GM12872 (cell line): Measurements from ENCODE around the gene HS3ST3B1.

Experiments
- TF ChIP-seq, protein P1 (sequence below): IDR thresholded peaks from 3 replicates; pipeline ENCODE4 v1.5.1; 2011; ENCODE audit warnings: low read depth, mild to moderate bottlenecking, low read length, moderate library complexity; ENCODE audit not compliant: insufficient read depth

HS3ST3B1 gene

DNA sequence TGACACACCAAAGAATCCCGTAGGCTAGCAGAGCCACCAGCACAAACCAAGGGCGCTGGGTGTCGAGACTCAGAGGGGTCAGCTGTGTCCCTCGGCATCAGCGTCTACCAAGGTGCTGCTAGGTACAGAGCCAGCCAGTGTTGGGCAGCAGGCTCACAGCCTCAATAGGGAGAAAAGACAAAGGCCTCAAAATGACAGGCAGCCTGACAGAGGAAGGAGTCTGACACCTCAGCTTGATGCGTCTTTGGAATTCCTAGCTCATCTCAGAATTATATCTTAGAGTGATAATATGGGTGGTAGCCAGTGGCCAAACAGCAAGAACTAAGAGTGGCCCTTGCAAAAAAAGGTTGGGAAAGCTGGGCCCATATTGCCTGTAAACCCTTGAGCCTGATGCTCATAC is 45.9 kb downstream of the HS3ST3B1 start:
- TF ChIP-seq, protein P1, sequence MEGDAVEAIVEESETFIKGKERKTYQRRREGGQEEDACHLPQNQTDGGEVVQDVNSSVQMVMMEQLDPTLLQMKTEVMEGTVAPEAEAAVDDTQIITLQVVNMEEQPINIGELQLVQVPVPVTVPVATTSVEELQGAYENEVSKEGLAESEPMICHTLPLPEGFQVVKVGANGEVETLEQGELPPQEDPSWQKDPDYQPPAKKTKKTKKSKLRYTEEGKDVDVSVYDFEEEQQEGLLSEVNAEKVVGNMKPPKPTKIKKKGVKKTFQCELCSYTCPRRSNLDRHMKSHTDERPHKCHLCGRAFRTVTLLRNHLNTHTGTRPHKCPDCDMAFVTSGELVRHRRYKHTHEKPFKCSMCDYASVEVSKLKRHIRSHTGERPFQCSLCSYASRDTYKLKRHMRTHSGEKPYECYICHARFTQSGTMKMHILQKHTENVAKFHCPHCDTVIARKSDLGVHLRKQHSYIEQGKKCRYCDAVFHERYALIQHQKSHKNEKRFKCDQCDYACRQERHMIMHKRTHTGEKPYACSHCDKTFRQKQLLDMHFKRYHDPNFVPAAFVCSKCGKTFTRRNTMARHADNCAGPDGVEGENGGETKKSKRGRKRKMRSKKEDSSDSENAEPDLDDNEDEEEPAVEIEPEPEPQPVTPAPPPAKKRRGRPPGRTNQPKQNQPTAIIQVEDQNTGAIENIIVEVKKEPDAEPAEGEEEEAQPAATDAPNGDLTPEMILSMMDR, result no peak

DNA sequence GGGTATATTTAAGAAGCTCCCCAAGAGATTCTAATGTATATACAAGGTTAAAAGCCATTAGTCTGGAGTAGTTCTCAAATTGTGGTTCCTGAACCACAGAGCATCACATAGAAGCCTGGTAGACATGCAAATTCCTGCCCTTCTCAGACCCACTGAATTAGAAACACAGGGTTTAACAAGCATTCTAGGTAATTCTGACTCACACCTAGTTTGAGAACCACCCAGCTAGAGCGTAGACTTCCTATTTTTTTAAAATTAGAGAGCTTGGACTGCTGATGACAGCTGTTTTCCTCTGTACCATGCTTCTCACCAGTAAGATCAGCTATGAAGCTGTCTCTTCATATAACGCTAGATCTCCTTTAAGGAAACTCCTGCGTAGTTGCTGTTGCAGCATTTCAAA is 50.6 kb downstream of the HS3ST3B1 start:
- TF ChIP-seq, protein P1, result no peak

DNA sequence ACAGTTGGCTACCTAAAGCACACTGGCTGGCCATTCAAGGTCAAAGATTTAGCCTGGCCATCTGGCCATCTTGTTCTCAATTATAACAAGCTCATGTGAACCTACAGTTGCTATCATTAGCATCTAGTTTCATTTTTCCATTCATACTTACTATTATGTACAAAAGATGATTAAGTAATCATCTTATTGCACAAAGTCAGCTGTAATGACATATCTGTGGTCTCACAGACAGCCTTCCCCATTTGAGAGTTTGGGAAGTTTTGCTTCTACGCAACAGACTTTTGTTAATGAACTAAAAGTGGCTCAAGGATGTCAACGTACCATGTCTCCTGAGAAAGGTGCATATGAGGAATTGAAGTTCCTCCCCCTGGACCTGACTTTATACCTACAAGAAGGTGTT is 51.3 kb downstream of the HS3ST3B1 start:
- TF ChIP-seq, protein P1, result no peak

DNA sequence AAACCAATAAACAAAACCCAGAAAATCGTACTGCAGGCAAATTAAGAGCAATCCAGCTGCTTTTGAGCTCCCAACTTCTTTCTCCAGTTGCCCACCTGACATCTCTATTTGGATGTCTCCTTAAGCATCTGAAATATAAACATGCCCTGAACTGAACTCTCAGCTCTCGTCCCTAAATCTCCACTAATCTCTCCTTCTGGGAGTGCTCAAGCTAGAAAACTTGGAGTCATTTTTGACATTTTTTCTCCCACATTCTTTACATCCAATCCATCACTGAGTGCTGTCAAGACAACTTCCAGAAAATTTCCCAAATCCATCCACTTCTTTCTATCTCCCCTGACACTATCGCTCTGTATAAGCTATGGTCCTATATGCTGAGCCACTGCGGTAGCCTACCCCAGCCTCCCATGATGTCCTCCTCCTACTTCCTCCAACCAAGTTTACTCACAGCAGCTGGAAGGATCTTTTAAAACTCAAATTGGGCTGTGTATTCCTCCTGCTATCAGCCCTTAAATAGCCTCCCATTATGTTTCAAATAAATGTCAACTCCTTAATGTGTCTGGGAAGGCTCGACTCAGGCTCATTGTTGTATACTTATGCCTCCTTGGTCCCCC is 53.1 kb downstream of the HS3ST3B1 start:
- TF ChIP-seq, protein P1, result no peak

DNA sequence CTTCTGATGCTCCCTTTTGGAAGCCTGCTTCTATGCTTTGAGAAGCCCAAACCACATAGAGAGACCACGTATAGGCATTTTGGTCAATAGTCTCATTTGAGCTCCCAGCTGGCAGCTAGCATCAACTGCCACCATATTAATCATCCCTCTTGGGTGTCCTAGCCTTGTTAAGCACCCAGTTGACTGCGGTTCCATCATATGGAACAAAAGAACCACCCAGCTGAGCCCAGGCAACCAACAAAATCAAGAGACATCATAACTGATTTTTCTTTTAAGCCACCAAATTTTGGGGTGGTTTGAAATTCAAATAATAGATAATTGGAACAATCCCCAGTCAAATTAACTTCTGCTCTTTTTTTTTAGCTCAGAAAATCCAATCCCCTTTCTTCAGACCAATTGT is 53.9 kb downstream of the HS3ST3B1 start:
- TF ChIP-seq, protein P1, result no peak

DNA sequence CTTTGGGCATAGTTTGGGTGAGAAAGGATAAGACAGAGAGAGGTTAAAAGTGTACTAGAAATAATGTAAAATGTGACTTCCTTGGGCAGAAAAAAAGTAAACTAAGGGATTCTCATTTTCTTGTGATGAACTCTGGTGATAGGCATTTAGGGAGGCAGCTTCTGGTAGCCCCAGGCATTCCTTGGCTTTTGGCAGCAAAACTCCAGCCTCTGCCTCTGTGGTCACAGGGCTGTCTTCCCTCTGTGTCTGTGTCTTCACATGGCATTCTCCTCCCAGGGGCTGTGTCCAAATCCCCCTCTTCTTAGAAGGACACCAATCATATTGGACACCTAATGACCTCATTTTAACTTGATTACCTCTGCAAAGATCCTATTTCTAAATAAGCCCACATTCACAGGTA is 54.7 kb downstream of the HS3ST3B1 start:
- TF ChIP-seq, protein P1, result no peak

DNA sequence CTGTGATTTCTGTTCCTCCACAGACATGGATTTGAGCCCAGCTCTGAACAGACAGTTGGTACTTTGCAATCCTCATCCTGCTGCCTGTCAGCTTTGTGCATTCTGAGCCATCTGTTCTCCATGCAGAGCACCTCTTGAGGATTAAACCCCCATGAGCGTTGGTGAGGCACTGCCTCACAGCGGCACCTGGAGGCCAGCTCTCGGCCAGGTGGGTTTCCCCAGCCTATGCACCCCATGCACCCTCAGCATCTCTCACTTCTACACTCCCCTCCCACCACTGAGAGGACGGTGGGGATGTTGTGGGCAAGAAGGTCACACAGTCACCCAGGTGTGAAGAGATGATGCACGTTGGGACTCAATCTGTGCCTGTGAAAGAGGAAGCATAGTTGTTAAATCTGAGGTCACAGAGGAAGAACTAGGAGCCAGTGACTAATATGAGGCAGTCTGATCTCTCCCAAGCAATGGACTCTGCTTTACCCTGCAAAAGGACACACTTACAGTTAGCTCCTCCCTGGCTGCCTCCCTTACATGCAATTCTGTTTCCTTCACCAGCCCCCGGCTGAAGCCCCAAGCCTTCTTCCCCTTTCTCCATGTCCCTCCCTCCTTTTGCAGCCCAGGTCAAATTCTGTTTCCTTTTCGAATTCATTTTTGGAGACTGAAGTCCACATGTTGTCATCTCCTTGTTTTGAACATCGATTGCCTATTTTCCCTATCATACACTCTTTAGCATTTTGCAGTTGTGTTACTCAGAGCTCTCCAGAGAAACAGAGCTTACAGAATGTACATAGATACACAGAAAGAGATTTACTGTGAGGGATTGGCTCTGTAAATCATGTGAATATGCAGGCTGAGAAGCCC is 58.5 kb downstream of the HS3ST3B1 start:
- TF ChIP-seq, protein P1, result no peak
